ENCODE results near the gene ABLIM3. TPM values are rescaled to one million over a fixed set of nuclear protein-coding genes. Genes with fewer than 3 reads are reported as not detected.

ABLIM3 gene
- 10 to 100 TPM; 10.5 to 30.4 (median 22.3) TPM for total RNA-seq

DNA sequence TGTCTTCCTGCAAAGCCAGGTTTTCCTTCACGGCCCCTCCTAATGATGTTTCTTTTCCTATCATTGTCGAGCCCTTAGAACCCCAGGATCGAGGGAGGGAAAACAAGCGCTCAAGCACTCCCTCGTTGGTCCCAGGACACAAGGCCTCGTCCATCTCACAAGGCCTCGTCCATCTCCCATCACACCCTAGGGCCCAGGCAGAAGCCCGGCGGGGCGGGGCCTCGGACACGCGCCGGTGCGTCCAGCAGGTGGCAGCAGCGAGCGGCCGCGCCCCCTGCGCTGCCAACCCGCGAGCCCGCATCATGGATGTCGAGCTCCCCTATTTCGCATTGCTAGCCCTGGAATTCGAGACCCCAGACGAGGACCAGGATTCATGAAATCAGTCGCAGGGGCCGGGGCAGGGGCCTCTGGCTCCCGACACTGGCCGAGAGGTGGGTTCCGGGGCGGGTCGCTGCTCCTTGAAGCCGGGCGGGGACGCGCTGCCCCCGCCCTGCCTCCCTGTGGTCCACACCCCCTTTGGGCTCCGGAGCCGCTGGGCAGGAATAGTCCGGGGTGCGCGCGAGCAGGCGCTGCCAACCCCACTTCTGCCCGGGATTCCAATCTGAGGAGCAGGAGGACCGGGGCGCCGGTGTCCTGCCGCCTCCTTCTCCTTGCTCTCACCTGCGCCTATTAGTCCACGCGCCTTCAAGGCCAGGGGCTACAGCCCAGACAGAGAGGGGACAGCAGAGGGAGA lies at the start of gene ABLIM3:
TSS of gene ABLIM3 (plus strand) at position 270 of the 733 bp plus-strand sequence. CDS start 603 bp downstream, outside the sequence.
- WGBS, 2 donors = 12 to 14% methylated on average over 15 to 22 of the region's 54 CpGs
- peak within 1 kb of the TSS; percentile 70 to 81 (median 73) for H3K27ac ChIP-seq
- H3K4me1 ChIP-seq = peaks cover 0 to 11% of the 10 kb centered on the region in 2 donors
- H3K4me3 ChIP-seq (replicated peaks in 1 of 3) = peak within 1 kb of the TSS in 2 of 3 donors; percentile 47 to 57
- TF ChIP-seq, protein P1, sequence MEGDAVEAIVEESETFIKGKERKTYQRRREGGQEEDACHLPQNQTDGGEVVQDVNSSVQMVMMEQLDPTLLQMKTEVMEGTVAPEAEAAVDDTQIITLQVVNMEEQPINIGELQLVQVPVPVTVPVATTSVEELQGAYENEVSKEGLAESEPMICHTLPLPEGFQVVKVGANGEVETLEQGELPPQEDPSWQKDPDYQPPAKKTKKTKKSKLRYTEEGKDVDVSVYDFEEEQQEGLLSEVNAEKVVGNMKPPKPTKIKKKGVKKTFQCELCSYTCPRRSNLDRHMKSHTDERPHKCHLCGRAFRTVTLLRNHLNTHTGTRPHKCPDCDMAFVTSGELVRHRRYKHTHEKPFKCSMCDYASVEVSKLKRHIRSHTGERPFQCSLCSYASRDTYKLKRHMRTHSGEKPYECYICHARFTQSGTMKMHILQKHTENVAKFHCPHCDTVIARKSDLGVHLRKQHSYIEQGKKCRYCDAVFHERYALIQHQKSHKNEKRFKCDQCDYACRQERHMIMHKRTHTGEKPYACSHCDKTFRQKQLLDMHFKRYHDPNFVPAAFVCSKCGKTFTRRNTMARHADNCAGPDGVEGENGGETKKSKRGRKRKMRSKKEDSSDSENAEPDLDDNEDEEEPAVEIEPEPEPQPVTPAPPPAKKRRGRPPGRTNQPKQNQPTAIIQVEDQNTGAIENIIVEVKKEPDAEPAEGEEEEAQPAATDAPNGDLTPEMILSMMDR (IDR thresholded peaks at IDR 0.05) = peak; percentile 30 to 87 (median 50)
- TF ChIP-seq POLR2A (IDR thresholded peaks at IDR 0.05) = no peak
- no peaks in the 10 kb centered on the region for H3K27me3 ChIP-seq
- peak; percentile 30 to 40 for DNase-seq
- no peaks in the 10 kb centered on the region for H3K36me3 ChIP-seq
- H3K9me3 ChIP-seq = no peaks in the 10 kb centered on the region
- intact Hi-C loops (cut with DNase I) = loop anchor here (10.0 kb wide), 1 partner anchor 83 kb away; no protein-coding TSS in a partner anchor

DNA sequence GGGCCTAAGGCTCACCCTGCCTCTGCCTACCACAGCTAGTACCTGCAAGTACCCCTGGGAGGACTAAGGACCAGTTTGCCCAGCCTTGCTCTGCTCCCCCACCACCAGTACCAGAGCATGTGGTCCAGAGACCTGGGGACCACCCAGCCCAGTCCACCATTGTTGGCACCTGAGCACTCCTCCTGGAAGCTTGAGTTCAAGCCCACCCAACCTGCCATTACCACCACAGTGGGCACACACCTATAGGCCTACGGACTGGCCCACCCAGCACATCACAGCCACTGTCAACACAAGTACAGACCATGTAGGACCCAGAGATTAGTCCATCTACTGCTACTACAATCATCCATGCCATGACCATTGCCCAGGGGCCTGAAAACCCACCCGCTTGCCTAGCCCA lies 47.7 kb upstream of the ABLIM3 start:
- Histone ChIP-seq H3K27ac (no peak overlapping the region), H3K9me3 (no peaks in the 10 kb centered on the region), H3K36me3 (no peaks in the 10 kb centered on the region), H3K4me3 (replicated peaks in 1 of 3) (no peak overlapping the region), H3K4me1 (no peaks in the 10 kb centered on the region), H3K27me3 (no peaks in the 10 kb centered on the region)
- WGBS, 2 donors = 50 to 67% methylated on average over 2 of the region's 2 CpGs
- TF ChIP-seq POLR2A (IDR thresholded peaks at IDR 0.05) = no peak
- TF ChIP-seq, protein P1 (IDR thresholded peaks at IDR 0.05) = no peak
- intact Hi-C loops (cut with DNase I) = no loop called here
- DNase-seq = no peak

DNA sequence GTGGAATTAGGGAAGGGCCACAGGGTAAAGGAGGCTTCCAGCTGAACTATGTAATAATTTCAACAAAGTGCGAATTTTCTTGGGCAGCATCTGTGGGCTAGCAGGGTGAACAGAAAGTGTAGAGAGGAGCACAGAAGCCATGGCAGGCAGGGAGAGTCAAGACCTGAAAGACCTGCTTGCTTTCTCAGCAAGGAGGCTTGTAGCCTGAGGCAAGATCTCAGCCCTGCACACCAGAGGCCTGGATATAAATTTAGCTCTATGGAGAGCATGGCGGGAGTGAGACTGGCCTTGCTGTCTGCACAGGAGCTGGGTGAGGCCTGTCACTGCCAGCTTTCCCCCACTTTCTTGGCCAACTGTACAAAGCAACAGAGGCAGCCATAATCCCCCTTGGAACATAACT lies 46.3 kb upstream of the ABLIM3 start:
- TF ChIP-seq, protein P1 (IDR thresholded peaks at IDR 0.05) = no peak
- TF ChIP-seq POLR2A (IDR thresholded peaks at IDR 0.05) = no peak
- Histone ChIP-seq H3K4me1 (no peaks in the 10 kb centered on the region), H3K4me3 (replicated peaks in 1 of 3) (no peak overlapping the region), H3K27ac (no peak overlapping the region), H3K36me3 (no peaks in the 10 kb centered on the region), H3K9me3 (no peaks in the 10 kb centered on the region), H3K27me3 (no peaks in the 10 kb centered on the region)
- DNase-seq = no peak
- WGBS, 2 donors = 94 to 97% methylated on average over 2 of the region's 2 CpGs
- intact Hi-C loops (cut with DNase I) = no loop called here

DNA sequence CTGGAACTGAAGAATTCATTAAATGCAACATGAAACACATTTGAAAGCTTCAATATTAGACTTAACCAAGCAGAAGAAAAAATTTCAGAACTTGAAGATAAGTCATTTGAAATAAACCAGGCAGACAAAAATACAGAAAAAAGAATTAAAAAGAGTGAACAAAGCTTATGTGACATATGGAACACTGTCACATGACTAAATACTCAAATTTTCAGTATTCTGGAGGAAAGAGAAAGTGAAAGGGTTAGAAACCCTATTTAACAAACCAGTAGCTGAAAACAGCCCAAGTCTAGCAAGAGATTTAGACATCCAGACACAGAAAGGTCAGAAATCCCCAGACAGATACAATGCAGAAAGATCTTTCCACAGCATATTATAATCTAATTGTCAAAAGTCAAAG lies 41.4 kb upstream of the ABLIM3 start:
- Histone ChIP-seq H3K27me3 (no peaks in the 10 kb centered on the region), H3K4me1 (no peaks in the 10 kb centered on the region), H3K9me3 (no peaks in the 10 kb centered on the region), H3K4me3 (replicated peaks in 1 of 3) (no peak overlapping the region), H3K27ac (no peak overlapping the region), H3K36me3 (no peaks in the 10 kb centered on the region)
- DNase-seq = no peak
- intact Hi-C loops (cut with DNase I) = no loop called here
- TF ChIP-seq, protein P1 (IDR thresholded peaks at IDR 0.05) = no peak
- no peak for TF ChIP-seq POLR2A (IDR thresholded peaks at IDR 0.05)

DNA sequence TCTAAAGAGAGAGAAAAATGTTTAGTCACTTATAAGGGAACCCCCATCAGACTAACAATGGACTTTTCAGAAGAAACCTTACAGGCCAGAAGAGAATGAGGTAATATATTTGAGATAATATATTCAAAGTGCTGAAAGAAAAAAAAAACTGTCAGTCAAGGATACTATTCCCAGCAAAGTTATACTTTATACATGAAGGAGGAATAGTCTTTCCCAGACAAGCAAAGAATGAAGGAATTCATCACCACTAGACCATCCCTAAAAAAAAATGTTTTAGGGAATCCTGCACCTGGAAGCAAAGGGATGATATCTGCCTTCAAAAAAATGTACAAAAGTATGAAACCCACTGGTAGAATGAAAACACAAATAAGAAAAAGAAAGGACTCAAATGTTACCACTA lies 41.0 kb upstream of the ABLIM3 start:
- H3K9me3 ChIP-seq = no peaks in the 10 kb centered on the region
- no peak overlapping the region for H3K27ac ChIP-seq
- H3K27me3 ChIP-seq = no peaks in the 10 kb centered on the region
- H3K4me1 ChIP-seq = no peaks in the 10 kb centered on the region
- TF ChIP-seq POLR2A (IDR thresholded peaks at IDR 0.05) = no peak
- TF ChIP-seq, protein P1 (IDR thresholded peaks at IDR 0.05) = no peak
- no peaks in the 10 kb centered on the region for H3K36me3 ChIP-seq
- intact Hi-C loops (cut with DNase I) = no loop called here
- no peak overlapping the region for H3K4me3 ChIP-seq (replicated peaks in 1 of 3)
- DNase-seq = no peak

Measured in thyroid gland (tissue), 4 donors.